HUES64 (cell line): ENCODE results near the gene SNRK.
"Not testable (repeated sequence)": the region's sequence is repeated elsewhere in the genome, so short reads cannot be mapped to it uniquely, and the experiment has no call there.

ENCODE experiments used
- H3K27ac ChIP-seq: 2 replicates; pipeline ENCODE4 v1.7.0; 2013; ENCODE audit warnings: low read depth, low read length, inconsistent platforms
- H3K27me3 ChIP-seq: 2 replicates; pipeline ENCODE4 v1.6.1; 2013; ENCODE audit warnings: mild to moderate bottlenecking, low read length; ENCODE audit not compliant: insufficient read depth
- H3K36me3 ChIP-seq: 2 replicates; pipeline ENCODE4 v1.6.1; 2013; ENCODE audit warnings: mild to moderate bottlenecking, low read length; ENCODE audit not compliant: insufficient read depth
- H3K4me1 ChIP-seq: 2 replicates; pipeline ENCODE4 v1.6.1; 2013; ENCODE audit warnings: mild to moderate bottlenecking, low read length, moderate library complexity; ENCODE audit not compliant: insufficient read depth
- H3K4me3 ChIP-seq: 2 replicates; pipeline ENCODE4 v1.5.1; 2013; ENCODE audit warnings: mild to moderate bottlenecking, low read length, moderate library complexity
- H3K9ac ChIP-seq: 2 replicates; pipeline ENCODE4 v1.6.1; 2013; ENCODE audit warnings: mild to moderate bottlenecking, low read depth, low read length
- H3K9me3 ChIP-seq: 2 replicates; pipeline ENCODE4 v1.6.1; 2013; ENCODE audit warnings: low read depth, low read length; ENCODE audit not compliant: insufficient read depth
- WGBS: fragments of 150-250, 120-280 bp; methylation state at CpG from one replicate; pipeline ENCODE4 v1.1.7; 2013; ENCODE audit warnings: missing lambda C conversion rate; 5-methylcytosine and 5-hydroxymethylcytosine counted together

SNRK gene

GRCh38 chr3:43346978-43347749 lies 60.8 kb downstream of the SNRK start:
- WGBS: 97% methylated on average over 14 of the region's 14 CpGs
- H3K27me3 ChIP-seq: no peaks in the 10 kb centered on the region
- no peak overlapping the region for H3K4me3 ChIP-seq
- H3K9me3 ChIP-seq: no peaks in the 10 kb centered on the region
- no peak overlapping the region for H3K27ac ChIP-seq
- peaks cover 17% of the 10 kb centered on the region for H3K4me1 ChIP-seq
- H3K9ac ChIP-seq: no peak overlapping the region
- peaks cover 55% of the 10 kb centered on the region for H3K36me3 ChIP-seq

- peaks cover 16% of the 10 kb centered on the region for H3K4me1 ChIP-seq
- no peak overlapping the region for H3K4me3 ChIP-seq
- no peak overlapping the region for H3K27ac ChIP-seq
- no peak overlapping the region for H3K9ac ChIP-seq
- H3K27me3 ChIP-seq: no peaks in the 10 kb centered on the region
- peaks cover 52% of the 10 kb centered on the region for H3K36me3 ChIP-seq
- 0 out of 2 replicates have a peak, but pooled peaks cover under 1% of the 10 kb centered on the region for H3K9me3 ChIP-seq
- WGBS: 97% methylated on average over 20 of the region's 20 CpGs
Observed at GRCh38 chr3:43347774-43348173, 61.4 kb downstream of the SNRK start.

- H3K27me3 ChIP-seq: no peaks in the 10 kb centered on the region
- H3K9ac ChIP-seq: no peak overlapping the region
- H3K9me3 ChIP-seq: 0 out of 2 replicates have a peak, but pooled peaks cover 3% of the 10 kb centered on the region
- H3K4me3 ChIP-seq: no peak overlapping the region
- no peak overlapping the region for H3K27ac ChIP-seq
- H3K36me3 ChIP-seq: peaks cover 46% of the 10 kb centered on the region
- peaks cover 11% of the 10 kb centered on the region for H3K4me1 ChIP-seq
- 96% methylated on average over 11 of the region's 11 CpGs for WGBS
Observed at GRCh38 chr3:43348350-43348749, 62.0 kb downstream of the SNRK start.

- Histone ChIP-seq H3K36me3 (peaks cover 40% of the 10 kb centered on the region), H3K4me1 (peaks cover 4% of the 10 kb centered on the region), H3K9ac (no peak overlapping the region), H3K4me3 (no peak overlapping the region), H3K9me3 (0 out of 2 replicates have a peak, but pooled peaks cover 3% of the 10 kb centered on the region), H3K27ac (no peak overlapping the region), H3K27me3 (no peaks in the 10 kb centered on the region)
- WGBS: 97% methylated on average over 4 of the region's 4 CpGs
Observed at GRCh38 chr3:43348852-43349574, 62.7 kb downstream of the SNRK start.

- Histone ChIP-seq H3K27me3 (no peaks in the 10 kb centered on the region), H3K9ac (no peak overlapping the region), H3K27ac (no peak overlapping the region), H3K36me3 (peaks cover 35% of the 10 kb centered on the region), H3K9me3 (0 out of 2 replicates have a peak, but pooled peaks cover 3% of the 10 kb centered on the region), H3K4me3 (no peak overlapping the region), H3K4me1 (no peaks in the 10 kb centered on the region)
- WGBS: 98% methylated on average over 3 of the region's 3 CpGs
Observed at GRCh38 chr3:43349716-43350115, 63.4 kb downstream of the SNRK start.

- Histone ChIP-seq H3K4me3 (no peak overlapping the region), H3K27ac (no peak overlapping the region), H3K9me3 (0 out of 2 replicates have a peak, but pooled peaks cover 3% of the 10 kb centered on the region), H3K36me3 (peaks cover 16% of the 10 kb centered on the region; the same call in 1 of the 2 replicates), H3K27me3 (no peaks in the 10 kb centered on the region), H3K9ac (no peak overlapping the region), H3K4me1 (no peaks in the 10 kb centered on the region)
- 82% methylated on average over 1 of the region's 1 CpG for WGBS
Observed at GRCh38 chr3:43353393-43353792, 67.1 kb downstream of the SNRK start.

GRCh38 chr3:43353923-43354670 lies 67.8 kb downstream of the SNRK start:
- Histone ChIP-seq H3K9me3 (0 out of 2 replicates have a peak, but pooled peaks cover 3% of the 10 kb centered on the region), H3K27ac (no peak overlapping the region), H3K9ac (no peak overlapping the region), H3K4me3 (no peak overlapping the region), H3K27me3 (no peaks in the 10 kb centered on the region), H3K4me1 (no peaks in the 10 kb centered on the region), H3K36me3 (peaks cover 9% of the 10 kb centered on the region; the same call in 1 of the 2 replicates)
- WGBS: 85% methylated on average over 4 of the region's 4 CpGs

- H3K4me1 ChIP-seq, H3K36me3 ChIP-seq, H3K9ac ChIP-seq, H3K27ac ChIP-seq, H3K4me3 ChIP-seq, H3K9me3 ChIP-seq, H3K27me3 ChIP-seq: not testable (repeated sequence)
- 94% methylated on average over 2 of the region's 2 CpGs for WGBS
Observed at GRCh38 chr3:43356033-43356432, 69.7 kb downstream of the SNRK start.

- peak overlapping the region; percentile 5; the same call in 1 of the 2 replicates for H3K27ac ChIP-seq
- no peaks in the 10 kb centered on the region for H3K9me3 ChIP-seq
- H3K27me3 ChIP-seq: no peaks in the 10 kb centered on the region
- no peak overlapping the region for H3K9ac ChIP-seq
- H3K4me3 ChIP-seq: no peak overlapping the region
- peaks cover 7% of the 10 kb centered on the region; the same call in 1 of the 2 replicates for H3K4me1 ChIP-seq
- no peaks in the 10 kb centered on the region for H3K36me3 ChIP-seq
- WGBS: 84% methylated on average over 5 of the region's 5 CpGs
Observed at GRCh38 chr3:43361077-43361476, 74.7 kb downstream of the SNRK start.

GRCh38 chr3:43362183-43362582 lies 75.8 kb downstream of the SNRK start:
- 93% methylated on average over 4 of the region's 4 CpGs for WGBS
- H3K36me3 ChIP-seq: no peaks in the 10 kb centered on the region
- H3K27me3 ChIP-seq: no peaks in the 10 kb centered on the region
- no peak overlapping the region for H3K27ac ChIP-seq
- no peak overlapping the region for H3K4me3 ChIP-seq
- H3K4me1 ChIP-seq: peaks cover 7% of the 10 kb centered on the region; the same call in 1 of the 2 replicates
- H3K9me3 ChIP-seq: no peaks in the 10 kb centered on the region
- H3K9ac ChIP-seq: no peak overlapping the region

GRCh38 chr3:43362961-43363360 lies 76.6 kb downstream of the SNRK start:
- peaks cover 7% of the 10 kb centered on the region; the same call in 1 of the 2 replicates for H3K4me1 ChIP-seq
- no peak overlapping the region for H3K4me3 ChIP-seq
- H3K27me3 ChIP-seq: no peaks in the 10 kb centered on the region
- WGBS: 96% methylated on average over 6 of the region's 6 CpGs
- no peaks in the 10 kb centered on the region for H3K36me3 ChIP-seq
- H3K9ac ChIP-seq: no peak overlapping the region
- H3K9me3 ChIP-seq: no peaks in the 10 kb centered on the region
- H3K27ac ChIP-seq: no peak overlapping the region
